NCI-H1105 treated with DMSO at 0.1 percent for 48 hours (cell line): Measurements from ENCODE around the gene CELSR2.

ENCODE experiments used
- DNase-seq: peaks from one replicate; lab custom pipeline; 2025; lab: John Stamatoyannopoulos, UW

Gene CELSR2

GRCh38 chr1:109265016-109265415, 15.7 kb downstream of the CELSR2 start:
- no peak for DNase-seq

GRCh38 chr1:109265741-109266330, 16.5 kb downstream of the CELSR2 start:
- DNase-seq, result no peak

GRCh38 chr1:109266965-109267364, 17.6 kb downstream of the CELSR2 start:
- DNase-seq, result no peak

GRCh38 chr1:109267743-109268300, 18.5 kb downstream of the CELSR2 start:
- DNase-seq, result no peak

GRCh38 chr1:109268431-109269211, 19.3 kb downstream of the CELSR2 start:
- DNase-seq, result no peak

- no peak for DNase-seq
Measured at GRCh38 chr1:109269212-109269980, 20.1 kb downstream of the CELSR2 start.

GRCh38 chr1:109269981-109270622, 20.8 kb downstream of the CELSR2 start:
- DNase-seq, result no peak

GRCh38 chr1:109270623-109271317, 21.4 kb downstream of the CELSR2 start:
- no peak for DNase-seq

GRCh38 chr1:109271458-109271857, 22.1 kb downstream of the CELSR2 start:
- no peak for DNase-seq

- DNase-seq, result no peak
Measured at GRCh38 chr1:109272021-109272799, 22.9 kb downstream of the CELSR2 start.

GRCh38 chr1:109272831-109273547, 23.6 kb downstream of the CELSR2 start:
- no peak for DNase-seq

GRCh38 chr1:109273570-109274288, 24.4 kb downstream of the CELSR2 start:
- no peak for DNase-seq

GRCh38 chr1:109274533-109275476, 25.5 kb downstream of the CELSR2 start:
- DNase-seq, result no peak

GRCh38 chr1:109275706-109276345, 26.5 kb downstream of the CELSR2 start:
- no peak for DNase-seq

GRCh38 chr1:109277434-109278204, 28.3 kb downstream of the CELSR2 start:
- peak; percentile 74 for DNase-seq

- no peak for DNase-seq
Measured at GRCh38 chr1:109279615-109280278, 30.4 kb downstream of the CELSR2 start.
